AG09309 (cell line): ENCODE measurements around the gene MEIS2.

ENCODE experiments used
- DNase-seq: peaks from one replicate; pipeline ENCODE4 v3.0.0-alpha.2; 2010; ENCODE audit warnings: low read depth
- H3K4me3 ChIP-seq: 2 replicates; pipeline ENCODE4 v1.5.1; 2011; ENCODE audit warnings: mild to moderate bottlenecking, low read depth, low read length, moderate library complexity; ENCODE audit not compliant: control insufficient read depth
- TF ChIP-seq, protein P1 (sequence below): IDR thresholded peaks from 2 replicates; pipeline ENCODE4 v1.5.1; 2011; ENCODE audit warnings: mild to moderate bottlenecking, low read depth, low read length, inconsistent platforms; ENCODE audit not compliant: insufficient read depth, control insufficient read depth; ENCODE audit errors: missing control alignments

The MEIS2 gene

GRCh38 chr15:36967929-36968328 is 132.4 kb downstream of the MEIS2 start:
- DNase-seq = no peak
- no peak overlapping the region for H3K4me3 ChIP-seq
- TF ChIP-seq, protein P1, sequence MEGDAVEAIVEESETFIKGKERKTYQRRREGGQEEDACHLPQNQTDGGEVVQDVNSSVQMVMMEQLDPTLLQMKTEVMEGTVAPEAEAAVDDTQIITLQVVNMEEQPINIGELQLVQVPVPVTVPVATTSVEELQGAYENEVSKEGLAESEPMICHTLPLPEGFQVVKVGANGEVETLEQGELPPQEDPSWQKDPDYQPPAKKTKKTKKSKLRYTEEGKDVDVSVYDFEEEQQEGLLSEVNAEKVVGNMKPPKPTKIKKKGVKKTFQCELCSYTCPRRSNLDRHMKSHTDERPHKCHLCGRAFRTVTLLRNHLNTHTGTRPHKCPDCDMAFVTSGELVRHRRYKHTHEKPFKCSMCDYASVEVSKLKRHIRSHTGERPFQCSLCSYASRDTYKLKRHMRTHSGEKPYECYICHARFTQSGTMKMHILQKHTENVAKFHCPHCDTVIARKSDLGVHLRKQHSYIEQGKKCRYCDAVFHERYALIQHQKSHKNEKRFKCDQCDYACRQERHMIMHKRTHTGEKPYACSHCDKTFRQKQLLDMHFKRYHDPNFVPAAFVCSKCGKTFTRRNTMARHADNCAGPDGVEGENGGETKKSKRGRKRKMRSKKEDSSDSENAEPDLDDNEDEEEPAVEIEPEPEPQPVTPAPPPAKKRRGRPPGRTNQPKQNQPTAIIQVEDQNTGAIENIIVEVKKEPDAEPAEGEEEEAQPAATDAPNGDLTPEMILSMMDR = no peak

- TF ChIP-seq, protein P1 = no peak
- no peak for DNase-seq
- no peak overlapping the region for H3K4me3 ChIP-seq
Measured at GRCh38 chr15:36966708-36967107, 133.6 kb downstream of the MEIS2 start.

GRCh38 chr15:36965570-36966342 is 134.6 kb downstream of the MEIS2 start:
- no peak for DNase-seq
- H3K4me3 ChIP-seq = no peak overlapping the region
- TF ChIP-seq, protein P1 = no peak

DNA sequence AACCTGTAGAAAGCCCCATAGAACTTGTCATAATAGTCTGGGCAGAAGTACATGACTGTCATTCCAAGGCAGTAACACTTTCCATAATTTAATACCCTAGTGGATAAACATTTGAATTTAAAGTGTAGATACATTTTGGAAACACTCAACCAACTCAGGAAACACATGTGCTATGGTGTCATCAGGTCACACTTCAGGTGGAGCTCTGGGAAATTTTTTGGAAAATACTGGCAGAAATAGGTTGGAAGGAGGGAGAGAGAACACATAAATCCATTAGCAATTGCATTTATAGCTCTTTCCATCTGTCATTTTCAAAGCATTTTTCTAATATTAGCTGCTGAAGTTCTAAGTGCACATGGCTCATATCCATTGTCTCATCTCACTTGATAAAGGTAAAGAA is 135.7 kb downstream of the MEIS2 start:
- DNase-seq = no peak
- no peak overlapping the region for H3K4me3 ChIP-seq

DNA sequence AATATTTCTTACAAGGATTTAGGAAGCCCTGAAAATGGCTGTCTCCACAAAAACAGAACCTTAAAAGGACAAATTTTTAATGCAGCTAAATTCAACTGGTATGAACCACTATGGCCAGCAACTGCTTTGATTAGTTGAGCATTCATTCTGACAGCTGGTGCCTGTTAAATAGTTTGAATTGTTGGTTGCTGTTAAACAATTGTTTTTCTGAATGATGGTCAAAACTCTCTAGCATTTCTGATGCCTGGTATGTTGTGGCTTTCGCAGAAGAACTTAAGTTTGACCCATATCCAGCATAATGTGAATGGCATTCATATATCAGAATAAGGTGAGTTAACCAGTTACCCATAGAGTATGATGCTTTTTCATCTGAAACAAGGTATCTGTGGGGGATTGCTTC is 138.4 kb downstream of the MEIS2 start:
- TF ChIP-seq, protein P1 = no peak
- DNase-seq = no peak
- no peak overlapping the region for H3K4me3 ChIP-seq

More for the DNA sequence above, 135.7 kb downstream of the MEIS2 start:
- TF ChIP-seq, protein P1 = no peak

- H3K4me3 ChIP-seq = no peak overlapping the region
Measured at GRCh38 chr15:36960947-36961227, 139.5 kb downstream of the MEIS2 start.

More at GRCh38 chr15:36960947-36961227, 139.5 kb downstream of the MEIS2 start:
- TF ChIP-seq, protein P1 = no peak
- no peak for DNase-seq
